DMS 273 treated with DMSO at 0.1 percent for 48 hours (cell line): Measurements from ENCODE around the gene TRMT6.

ENCODE experiments used
- DNase-seq: peaks from one replicate; lab custom pipeline; 2025; lab: John Stamatoyannopoulos, UW

Gene TRMT6, protein sequence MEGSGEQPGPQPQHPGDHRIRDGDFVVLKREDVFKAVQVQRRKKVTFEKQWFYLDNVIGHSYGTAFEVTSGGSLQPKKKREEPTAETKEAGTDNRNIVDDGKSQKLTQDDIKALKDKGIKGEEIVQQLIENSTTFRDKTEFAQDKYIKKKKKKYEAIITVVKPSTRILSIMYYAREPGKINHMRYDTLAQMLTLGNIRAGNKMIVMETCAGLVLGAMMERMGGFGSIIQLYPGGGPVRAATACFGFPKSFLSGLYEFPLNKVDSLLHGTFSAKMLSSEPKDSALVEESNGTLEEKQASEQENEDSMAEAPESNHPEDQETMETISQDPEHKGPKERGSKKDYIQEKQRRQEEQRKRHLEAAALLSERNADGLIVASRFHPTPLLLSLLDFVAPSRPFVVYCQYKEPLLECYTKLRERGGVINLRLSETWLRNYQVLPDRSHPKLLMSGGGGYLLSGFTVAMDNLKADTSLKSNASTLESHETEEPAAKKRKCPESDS

GRCh38 chr20:5950271-5951031, at the start of gene TRMT6, which contains the start of gene MCM8:
Gene TRMT6 (minus strand): TSS chr20:5950533. CDS start chr20:5950405, 128 bp downstream.
Gene MCM8 (plus strand): TSS chr20:5950652. CDS start chr20:5952016, 1,364 bp downstream.
- peak; percentile 96 for DNase-seq

DNA sequence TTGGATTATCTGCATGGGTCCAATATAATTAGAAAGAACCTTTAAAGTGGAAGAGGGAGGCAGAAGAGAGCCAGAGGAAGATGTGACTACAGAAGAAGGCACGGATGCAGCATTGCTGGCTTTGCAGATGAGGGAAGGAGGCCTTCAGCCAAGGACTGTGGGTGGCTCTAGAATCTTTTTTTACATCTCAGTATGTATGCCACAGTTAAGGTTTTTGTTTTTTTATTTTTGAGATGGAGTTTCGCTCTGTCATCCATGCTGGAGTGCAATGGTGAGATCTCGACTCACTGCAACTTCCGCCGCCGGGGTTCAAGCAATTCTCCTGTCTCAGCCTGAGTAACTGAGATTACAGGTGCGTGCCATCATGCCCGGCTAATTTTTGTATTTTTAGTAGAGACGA, 49.5 kb upstream of the TRMT6 start:
- DNase-seq: no peak

DNA sequence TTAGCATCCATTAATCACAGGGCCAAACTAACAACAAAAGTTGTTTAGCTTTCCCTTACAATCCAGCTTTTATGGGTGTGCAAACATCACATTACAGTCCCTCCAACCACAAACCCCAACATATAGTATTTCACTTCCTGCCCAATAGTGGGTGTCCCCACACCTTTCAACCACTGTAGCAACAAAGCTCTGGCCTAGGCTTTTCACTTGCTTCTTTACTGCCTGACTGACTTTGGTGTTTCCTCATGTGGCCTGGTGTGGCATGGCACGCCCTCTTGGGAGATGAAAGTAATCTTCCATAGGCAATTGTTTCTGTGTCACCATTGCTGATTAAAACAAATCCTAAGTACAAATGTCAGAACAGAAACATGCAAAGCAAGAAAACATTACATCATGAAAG, 46.4 kb upstream of the TRMT6 start:
- DNase-seq: no peak

DNA sequence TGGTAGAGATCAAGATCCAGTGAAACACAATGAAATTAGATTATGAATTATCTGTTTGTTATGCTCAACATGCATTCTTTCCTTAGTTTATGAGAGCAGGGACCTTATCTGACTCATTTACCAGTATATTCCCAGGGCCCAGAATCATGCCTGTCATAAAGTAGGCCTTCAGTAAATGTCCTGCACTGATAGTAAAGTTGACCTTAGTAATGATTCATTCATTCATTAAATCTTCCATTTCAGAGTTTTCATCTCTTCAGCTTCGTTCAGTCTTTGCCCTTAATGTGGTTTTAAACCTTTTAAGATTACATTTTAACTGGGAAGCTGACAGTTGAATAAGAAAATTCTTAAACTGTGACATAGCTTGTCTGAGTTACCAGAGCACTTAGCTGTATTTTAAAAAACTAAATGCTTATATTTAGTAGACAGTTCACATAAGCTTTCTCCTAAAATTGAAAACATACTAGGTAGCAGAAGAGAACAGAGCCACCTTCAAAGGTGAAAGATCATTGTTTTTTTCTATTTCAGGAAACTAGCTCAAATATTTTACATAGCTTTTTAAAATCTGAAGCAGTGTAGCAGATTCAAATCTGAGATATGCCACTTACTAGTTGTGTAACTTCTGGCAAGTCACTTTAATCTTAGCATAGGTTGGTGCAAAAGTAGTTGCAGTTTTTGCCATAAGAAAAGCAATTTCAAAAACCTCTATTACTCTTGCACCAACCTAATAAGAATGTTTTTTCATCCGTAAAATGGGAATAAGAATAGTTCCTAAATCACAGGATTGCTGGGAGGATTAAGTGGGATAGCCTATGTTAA, 41.5 kb upstream of the TRMT6 start:
- no peak for DNase-seq

GRCh38 chr20:5990946-5991345, 40.6 kb upstream of the TRMT6 start:
- DNase-seq: no peak

- DNase-seq: no peak
Observed at GRCh38 chr20:5989539-5989938, 39.2 kb upstream of the TRMT6 start.

GRCh38 chr20:5987383-5987782, 37.0 kb upstream of the TRMT6 start:
- no peak for DNase-seq

DNA sequence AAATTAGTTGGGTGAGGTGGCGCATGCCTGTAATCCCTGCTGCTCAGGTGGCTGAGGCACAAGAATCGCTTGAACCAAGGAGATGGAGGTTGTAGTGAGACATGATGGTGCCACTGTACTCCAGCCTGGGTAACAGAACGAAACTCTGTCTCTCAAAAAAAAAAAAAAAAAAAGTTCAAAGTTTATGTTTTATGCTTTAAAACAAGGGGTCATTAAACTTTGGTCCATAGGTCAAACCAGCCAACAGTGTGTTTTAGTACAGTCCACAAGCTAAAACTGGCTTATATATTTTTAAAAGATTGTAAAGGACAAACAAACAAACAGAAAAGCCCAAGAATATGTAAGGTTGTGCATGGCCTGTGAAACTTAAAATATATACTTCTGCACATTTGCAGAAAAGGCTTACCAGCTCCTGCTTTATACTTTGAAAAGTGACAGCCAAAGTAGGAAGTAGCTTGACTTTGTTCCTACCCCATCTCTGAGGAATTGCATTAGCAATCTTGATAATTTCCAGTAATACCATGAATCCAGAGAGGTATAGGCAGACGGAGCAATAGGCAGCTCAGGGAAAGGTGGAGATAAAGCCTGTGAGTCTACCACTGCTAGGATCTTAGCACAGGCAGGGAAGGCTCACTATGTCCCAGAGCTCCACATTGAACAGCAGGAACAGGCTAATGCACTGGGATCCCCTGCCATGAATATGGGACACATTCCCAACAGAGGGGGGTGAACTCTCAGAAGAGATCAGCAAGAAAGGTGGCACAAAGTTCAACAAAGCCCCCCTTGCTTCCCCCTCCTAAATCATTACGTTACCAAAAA, 30.6 kb upstream of the TRMT6 start:
- DNase-seq: no peak

GRCh38 chr20:5979801-5980200, 29.5 kb upstream of the TRMT6 start:
- DNase-seq: no peak

- no peak for DNase-seq
Observed at GRCh38 chr20:5977975-5978374, 27.6 kb upstream of the TRMT6 start.

- DNase-seq: no peak
Observed at GRCh38 chr20:5977223-5977622, 26.9 kb upstream of the TRMT6 start.

DNA sequence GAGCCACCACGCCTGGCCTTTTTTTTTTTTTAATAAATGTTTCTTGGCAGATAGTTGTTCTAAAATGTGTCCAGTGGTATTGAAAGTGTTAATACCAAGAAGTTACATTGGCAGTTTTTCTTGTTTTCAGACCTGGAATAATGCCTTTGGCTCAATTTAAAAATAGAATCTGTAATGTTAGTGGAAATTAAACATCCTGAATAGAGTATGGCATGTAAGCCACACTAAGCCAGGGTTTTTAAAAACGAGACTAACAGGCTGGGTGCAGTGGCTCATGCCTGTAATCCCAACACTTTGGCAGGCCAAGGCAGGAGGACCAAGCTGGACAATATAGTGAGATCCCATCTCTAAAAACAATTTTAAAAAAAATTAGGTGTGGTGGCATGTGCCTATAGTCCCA, 25.4 kb upstream of the TRMT6 start:
- no peak for DNase-seq

DNA sequence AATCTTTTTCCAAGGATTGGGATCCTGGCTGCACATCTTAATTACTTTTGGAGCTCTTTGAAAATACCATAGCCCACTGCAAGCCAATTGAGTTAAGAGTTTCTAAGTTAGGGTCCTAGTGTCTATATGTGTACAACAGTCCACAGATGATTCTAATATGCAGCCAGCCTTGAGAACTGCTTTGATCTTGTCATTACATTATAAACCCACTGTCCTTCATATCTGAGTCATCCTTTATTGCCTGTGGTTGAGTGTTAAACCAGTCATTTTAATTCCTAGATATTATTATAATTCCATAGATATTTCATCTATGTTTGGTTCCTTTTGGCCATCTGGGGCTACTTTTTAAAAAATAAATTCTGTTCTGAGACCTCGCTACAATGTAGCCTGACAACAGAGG, 24.2 kb upstream of the TRMT6 start:
- DNase-seq: no peak

DNA sequence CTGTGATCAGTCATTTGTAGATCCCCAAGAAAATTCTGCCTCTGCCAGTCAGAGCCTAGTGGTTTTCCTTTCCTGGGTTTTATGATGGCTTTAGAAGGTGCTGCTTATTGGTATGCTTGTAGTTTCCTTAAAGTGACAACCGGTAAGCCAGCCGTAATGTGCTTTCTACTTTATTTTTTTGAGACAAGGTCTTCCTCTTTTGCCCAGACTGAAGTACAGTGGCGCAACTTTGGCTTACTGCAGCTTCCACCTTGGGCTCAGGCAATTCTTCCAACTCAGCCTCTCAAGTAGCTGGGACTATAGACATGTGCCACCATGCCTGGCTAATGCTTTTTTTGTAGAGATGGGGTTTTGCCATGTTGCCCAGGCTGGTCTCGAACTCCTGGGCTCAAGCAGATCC, 23.6 kb upstream of the TRMT6 start:
- no peak for DNase-seq

GRCh38 chr20:5973172-5973571, 22.8 kb upstream of the TRMT6 start:
- no peak for DNase-seq

GRCh38 chr20:5971203-5971602, 20.9 kb upstream of the TRMT6 start:
- DNase-seq: no peak

GRCh38 chr20:5970381-5970780, 20.0 kb upstream of the TRMT6 start:
- DNase-seq: no peak

GRCh38 chr20:5969940-5970339, 19.6 kb upstream of the TRMT6 start:
- no peak for DNase-seq

GRCh38 chr20:5969348-5969935, 19.1 kb upstream of the TRMT6 start:
- no peak for DNase-seq

DNA sequence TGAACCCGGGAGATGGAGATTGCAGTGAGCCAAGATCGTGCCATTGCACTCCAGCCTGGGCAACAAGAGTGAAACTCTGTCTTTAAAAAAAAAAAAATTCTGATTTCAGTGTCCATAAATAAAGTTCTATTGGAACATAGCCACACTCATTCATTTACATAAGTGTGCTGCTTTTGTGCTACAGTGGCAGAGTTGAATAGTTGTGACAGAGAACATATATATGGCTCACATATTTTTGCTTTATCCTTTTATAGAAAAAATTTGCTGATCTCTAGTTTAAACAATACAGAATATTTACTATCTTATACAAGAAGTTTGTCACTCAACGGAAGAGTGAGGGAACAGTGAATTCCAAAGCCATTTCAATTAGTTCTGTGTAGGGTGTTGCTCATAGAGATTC, 18.1 kb upstream of the TRMT6 start:
- DNase-seq: no peak

- DNase-seq: no peak
Observed at GRCh38 chr20:5967469-5967868, 17.1 kb upstream of the TRMT6 start.
